Measurements from ENCODE around the gene CLDN9.

CLDN9 gene, protein sequence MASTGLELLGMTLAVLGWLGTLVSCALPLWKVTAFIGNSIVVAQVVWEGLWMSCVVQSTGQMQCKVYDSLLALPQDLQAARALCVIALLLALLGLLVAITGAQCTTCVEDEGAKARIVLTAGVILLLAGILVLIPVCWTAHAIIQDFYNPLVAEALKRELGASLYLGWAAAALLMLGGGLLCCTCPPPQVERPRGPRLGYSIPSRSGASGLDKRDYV

DNA sequence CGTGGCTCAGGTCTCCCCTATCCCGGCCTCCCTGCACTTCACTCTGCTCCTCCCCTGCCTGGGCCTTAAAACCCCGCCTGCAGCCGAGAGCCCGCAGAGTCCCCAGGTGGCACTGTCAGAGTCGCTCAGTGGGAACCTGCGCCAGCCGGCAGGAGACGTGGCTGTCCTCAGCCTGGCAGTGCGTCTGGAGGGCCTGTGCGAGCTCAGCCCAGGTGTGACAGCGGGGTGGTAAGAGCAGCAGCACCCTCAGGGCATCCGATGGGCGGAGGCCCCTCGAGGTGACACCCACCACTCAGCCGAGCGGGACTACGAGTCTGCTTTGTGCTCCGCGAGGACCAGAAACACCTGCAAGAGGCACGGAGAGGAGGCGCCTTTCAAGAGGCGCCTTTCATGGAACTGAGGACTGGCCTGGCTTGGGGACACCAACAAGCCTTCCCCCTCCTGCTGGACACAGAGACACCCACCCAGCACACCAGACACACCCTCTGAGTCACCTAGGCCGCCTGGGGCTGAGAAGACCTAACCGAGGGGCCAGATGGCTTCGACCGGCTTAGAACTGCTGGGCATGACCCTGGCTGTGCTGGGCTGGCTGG lies at the start of gene CLDN9:
TSS of gene CLDN9 (plus strand) at position 96 of the 593 bp plus-strand sequence. CDS start at position 536, 440 bp downstream.
- FAIRE-seq (no peak), DNase-seq (ENCODE audit: low spot score) (no peak)

DNA sequence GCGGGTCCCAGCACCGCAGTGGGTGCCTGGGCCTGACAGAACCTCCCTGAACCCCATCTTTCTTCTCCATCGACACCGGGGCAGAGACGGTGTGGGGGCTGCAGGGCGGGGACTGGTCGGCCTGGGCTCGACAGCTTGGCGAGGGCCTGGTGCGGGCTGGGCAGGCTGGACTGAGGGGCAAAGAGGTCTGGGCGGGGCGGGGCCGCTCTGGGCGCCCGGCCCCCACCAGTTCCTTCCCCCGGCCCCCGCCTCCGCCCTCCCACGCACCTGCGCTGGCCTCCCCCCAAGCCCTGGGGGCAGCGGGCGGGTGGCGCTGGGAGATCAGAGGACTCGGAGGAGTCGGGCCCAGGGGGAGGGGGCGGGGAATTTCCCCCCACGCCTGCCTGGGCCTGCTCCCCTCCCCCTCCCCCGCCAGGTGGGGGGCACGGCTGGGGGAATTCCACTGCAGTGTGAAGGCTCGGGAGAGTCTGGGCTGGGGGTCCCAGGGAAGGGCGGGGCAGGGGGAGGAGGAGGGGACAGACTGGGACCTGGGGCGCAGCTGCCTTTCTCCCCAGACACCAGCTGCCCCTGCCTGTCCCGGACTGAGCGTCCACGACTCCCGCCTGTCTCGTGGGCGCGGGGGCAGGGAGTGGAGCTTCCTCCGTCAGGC lies 49.5 kb upstream of the CLDN9 start:
- DNase-seq (ENCODE audit: low spot score): no peak
- no peak for FAIRE-seq

DNA sequence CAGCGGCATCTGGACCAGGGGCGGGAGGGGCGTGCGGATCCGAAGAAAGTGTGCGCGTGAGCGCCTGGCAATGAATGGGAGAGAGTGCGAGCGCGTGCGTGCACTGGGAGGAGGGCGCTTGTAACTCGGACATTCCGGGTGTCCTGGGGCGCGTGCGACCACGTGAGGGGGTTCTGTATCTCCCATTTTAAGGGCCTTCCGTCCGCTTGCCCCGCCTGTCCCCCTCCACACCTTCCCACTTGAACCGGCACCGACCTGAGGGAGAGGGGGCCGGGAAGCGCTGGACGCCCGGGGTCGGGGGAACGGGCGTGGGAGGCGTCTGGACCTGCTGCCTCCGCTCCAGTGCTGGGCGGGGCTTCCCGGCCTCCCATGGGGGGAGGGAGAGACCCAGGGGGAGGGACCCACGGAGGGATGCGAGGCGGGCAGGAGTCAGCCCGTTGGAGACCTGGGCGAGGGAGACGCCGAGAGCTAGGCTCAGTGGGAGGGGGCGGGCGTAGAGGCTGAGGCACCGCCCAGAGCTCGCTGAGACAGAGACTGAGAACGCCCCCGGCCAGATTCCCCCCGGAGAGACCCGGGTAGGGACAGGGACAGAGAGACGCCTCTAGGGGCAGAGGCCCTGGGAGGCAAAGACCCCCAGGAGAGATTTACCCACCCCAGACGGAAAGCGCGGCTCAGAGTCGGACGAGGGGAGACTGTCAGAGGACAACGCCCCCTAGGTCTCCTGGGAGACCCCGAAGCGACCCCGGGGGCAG lies 48.8 kb upstream of the CLDN9 start, which contains the start of gene KREMEN2:
TSS of gene KREMEN2 (plus strand) at position 553 of the 752 bp plus-strand sequence. CDS start 246 bp downstream, outside the sequence.
- peak; percentile 92 for DNase-seq (ENCODE audit: low spot score)
- FAIRE-seq: peak; percentile 27

DNA sequence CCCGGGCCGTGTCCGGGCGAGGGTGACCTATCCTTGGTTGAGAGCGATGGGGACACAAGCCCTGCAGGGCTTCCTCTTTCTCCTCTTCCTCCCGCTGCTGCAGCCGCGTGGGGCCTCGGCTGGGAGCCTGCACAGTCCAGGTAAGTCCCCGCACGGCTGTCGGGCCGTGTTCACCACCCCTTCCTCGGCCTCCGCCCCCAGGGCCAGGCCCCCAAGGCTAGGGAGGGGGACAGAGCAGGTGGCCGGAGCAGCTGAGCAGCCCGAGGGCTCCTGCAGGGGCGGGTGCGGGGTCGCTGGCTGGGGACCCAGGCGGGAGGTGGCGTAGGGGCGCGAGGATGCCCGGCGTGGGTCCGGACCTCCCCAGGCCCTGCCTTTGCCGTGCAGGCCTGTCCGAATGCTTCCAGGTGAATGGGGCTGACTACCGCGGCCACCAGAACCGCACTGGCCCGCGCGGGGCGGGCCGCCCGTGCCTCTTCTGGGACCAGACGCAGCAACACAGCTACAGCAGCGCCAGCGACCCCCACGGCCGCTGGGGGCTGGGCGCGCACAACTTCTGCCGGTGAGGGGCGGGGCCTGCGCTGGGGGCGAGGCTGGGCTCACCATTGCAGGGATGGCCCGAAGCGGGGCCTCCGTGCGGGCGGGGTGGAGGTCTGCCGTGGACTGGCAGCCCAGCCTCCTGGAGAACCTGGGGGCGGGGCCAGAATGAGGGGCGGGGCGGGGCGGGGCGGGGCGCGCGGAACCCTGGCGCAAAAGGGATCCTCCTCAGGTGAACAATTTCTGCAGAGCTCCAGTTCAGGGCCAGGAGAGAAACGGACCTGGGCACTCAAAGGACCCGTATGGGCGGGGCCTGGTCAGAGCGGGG lies 48.0 kb upstream of the CLDN9 start:
- FAIRE-seq: peak; percentile 52
- DNase-seq (ENCODE audit: low spot score): peak; percentile 95

DNA sequence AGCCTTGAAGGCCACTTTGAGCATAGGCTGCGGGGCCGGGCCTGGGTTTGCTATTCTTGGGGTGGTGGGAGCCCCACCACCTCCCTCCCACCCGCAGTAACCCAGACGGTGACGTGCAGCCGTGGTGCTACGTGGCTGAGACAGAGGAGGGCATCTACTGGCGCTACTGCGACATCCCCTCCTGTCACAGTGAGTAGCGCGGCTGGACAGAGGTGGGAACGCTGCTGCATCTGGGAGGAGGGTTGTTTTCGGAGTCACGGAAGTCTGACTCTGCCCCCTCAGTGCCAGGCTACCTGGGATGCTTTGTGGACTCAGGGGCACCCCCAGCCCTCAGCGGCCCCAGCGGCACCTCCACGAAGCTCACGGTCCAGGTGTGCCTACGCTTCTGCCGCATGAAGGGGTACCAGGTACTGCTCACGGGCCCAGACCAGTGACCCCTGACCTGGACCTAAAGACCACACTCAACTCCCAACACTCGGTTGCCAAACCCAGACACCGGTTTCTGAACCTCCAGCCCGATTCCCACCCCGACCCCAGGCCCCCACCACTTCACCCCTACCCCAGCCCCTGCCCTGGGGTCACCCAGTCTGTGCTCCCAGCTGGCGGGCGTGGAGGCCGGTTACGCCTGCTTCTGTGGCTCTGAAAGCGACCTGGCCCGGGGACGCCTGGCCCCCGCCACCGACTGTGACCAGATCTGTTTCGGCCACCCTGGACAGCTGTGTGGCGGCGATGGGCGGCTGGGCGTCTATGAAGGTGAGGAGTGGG lies 46.5 kb upstream of the CLDN9 start:
- FAIRE-seq: no peak
- DNase-seq (ENCODE audit: low spot score): no peak

DNA sequence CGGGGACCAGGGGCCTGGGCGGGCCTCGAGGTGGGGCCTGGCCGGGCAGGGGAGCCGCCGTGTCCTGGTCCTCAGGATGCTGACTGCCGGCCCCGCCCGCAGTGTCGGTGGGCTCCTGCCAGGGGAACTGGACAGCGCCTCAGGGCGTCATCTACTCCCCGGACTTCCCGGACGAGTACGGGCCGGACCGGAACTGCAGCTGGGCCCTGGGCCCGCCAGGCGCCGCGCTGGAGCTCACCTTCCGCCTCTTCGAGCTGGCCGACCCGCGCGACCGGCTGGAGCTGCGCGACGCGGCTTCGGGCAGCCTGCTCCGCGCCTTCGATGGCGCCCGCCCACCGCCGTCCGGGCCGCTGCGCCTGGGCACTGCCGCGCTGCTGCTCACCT lies 45.9 kb upstream of the CLDN9 start:
- no peak for DNase-seq (ENCODE audit: low spot score)
- no peak for FAIRE-seq

DNA sequence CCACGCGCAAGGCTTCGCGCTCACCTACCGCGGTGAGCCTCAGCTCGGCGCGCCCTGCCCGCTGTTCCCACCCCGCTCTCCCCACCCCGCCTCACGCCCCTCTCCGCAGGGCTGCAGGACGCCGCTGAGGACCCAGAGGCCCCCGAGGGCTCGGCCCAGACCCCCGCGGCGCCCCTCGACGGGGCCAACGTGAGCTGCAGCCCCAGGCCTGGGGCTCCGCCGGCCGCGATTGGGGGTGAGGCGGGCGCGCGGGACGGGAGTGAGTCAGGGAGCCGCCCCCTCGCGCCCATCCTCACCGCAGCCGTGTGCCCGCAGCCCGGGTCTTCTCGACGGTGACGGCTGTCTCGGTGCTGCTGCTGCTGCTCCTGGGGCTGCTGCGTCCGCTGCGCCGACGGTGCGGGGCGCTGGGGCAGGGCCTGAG lies 45.5 kb upstream of the CLDN9 start:
- DNase-seq (ENCODE audit: low spot score): no peak
- FAIRE-seq: no peak

DNA sequence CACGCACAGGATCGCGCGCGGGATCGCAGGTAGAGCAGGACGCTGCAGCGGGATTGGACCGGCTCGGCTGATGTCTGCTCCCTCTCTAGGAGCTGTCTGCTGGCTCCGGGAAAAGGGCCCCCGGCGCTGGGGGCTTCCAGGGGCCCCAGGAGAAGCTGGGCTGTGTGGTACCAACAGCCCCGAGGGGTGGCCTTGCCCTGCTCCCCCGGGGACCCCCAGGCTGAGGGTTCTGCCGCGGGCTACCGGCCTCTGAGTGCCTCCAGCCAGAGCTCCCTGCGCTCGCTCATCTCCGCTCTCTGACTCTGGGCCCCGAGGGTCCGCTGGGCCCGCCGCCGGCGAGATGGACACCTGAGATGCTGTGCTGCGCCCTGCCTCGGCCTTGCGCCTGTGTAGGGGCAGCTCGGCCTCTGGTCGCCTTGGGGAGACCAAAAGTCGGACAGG lies 45.0 kb upstream of the CLDN9 start:
- FAIRE-seq (no peak), DNase-seq (ENCODE audit: low spot score) (no peak)

DNA sequence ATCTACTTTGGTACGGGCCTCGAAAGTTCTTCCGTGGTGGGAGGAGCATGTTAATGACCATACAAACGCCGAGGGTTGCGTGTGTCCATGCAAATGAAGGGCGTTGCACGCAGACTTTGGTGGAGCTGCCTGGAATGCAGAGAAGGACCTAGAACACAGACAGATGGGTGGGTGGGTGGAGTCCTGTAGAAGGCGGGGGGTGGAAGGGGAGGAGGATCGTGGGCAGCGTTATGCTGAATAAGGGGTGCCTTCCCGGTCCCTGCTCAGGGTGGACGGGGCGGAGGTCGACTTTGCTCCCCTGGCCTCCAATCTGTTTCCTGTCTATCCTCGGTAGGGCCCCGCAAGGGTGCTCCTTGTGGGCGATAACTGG lies 44.4 kb upstream of the CLDN9 start:
- DNase-seq (ENCODE audit: low spot score): no peak
- no peak for FAIRE-seq

DNA sequence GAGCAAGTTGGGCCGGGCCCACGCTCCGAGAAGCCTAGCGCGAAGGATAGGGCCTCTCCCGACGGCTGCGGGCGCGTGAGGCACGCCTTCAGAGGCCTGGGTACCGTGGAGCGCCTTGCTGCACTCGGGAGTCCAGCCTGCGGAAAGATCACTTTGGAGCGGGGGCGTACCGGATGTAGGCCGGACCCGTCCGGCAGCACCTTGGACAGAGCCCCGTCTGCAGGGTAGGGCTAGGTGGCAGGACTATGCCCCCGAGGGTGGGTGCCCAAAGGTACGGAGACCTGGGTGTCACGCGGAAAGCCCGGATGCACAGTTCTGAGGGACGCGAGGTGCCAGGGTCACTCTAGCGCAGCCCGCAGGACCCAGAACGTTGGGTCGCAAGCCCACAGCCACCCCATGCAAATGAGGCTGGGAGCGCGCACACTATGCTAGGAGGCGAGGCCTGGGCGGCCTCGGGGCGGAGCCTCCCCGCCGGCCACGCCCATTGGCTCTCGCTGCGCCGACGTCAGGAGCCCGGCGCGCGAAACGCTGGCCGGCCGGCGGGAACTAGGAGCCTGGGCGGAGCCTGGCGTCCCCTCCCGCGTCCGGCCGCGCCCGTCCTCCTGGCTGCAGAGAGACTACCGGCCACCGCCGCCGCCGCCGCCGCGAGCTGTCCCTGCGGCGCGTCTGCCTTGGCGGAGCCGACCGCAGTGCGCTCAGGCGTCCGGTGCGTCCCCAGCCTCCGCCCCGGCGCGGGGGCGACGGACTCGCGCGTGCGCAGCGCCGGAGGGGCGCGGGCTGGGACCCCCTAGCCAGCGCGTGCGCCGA lies 43.8 kb upstream of the CLDN9 start, which contains the start of gene PAQR4:
TSS of gene PAQR4 (plus strand) at position 611 of the 807 bp plus-strand sequence. CDS start 327 bp downstream, outside the sequence.
- FAIRE-seq (peak; percentile 85), DNase-seq (ENCODE audit: low spot score) (peak; percentile 96)

DNA sequence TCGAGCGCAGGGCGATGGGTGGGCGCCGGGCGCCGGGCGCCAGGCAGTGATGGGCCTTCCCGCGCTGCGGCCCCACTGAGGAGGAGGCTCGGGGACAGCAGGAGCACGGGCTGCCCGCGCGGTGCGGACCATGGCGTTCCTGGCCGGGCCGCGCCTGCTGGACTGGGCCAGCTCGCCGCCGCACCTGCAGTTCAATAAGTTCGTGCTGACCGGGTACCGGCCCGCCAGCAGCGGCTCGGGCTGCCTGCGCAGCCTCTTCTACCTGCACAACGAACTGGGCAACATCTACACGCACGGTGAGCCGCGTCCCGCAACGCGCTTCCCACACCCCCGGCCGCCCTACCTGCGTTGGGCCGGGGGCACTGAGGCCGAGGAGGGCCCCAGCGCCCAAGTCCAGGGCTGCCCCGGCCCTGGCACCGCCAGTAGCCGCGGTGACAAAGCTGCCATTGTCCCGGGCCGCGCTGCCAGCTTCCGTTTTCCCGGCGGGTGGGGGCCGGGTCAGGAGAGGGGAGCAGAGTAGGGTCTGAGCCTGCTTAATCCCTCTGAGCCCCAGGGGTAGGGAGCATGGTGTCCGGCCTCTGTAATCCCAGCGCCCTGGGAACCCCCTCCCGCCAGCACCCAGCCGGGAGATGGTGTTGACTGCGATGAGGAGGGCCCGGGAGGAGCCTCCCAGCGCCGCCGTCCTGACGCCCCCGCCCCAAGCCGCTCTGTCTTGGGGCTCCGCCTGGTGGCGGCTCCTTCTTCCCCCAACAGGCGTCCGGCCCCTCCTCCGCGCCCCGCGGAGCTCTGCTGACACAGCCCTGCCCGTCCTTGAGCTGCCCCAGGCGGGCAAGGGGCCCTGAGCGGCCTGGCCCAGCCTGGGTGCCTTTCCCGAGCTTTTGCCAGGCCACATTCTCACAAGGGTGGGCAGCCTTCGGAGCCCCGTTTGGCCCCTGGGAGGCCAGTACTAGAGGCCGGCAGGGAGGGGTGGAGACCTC lies 42.9 kb upstream of the CLDN9 start:
- FAIRE-seq (peak; percentile 52), DNase-seq (ENCODE audit: low spot score) (peak; percentile 89)

DNA sequence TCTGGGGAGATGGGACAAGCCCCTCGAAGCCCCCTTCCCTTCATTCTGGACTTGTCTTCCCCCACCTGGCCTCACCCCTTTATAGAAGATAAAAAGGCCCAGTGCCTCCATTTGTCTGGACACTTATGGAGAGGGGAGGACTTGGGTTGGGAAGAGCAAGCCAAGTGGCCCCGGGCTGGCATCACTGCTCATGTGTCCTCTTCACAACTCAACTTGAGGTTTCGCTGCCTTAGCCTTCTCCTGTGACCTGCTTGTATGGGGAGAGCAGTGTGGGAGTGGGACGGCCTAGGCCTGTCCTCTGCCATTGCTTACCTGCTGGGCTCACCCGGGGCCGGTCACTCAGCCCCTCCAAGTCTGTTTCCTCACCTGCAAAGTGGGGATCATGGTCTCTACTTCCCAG lies 42.2 kb upstream of the CLDN9 start:
- FAIRE-seq: no peak
- DNase-seq (ENCODE audit: low spot score): no peak

DNA sequence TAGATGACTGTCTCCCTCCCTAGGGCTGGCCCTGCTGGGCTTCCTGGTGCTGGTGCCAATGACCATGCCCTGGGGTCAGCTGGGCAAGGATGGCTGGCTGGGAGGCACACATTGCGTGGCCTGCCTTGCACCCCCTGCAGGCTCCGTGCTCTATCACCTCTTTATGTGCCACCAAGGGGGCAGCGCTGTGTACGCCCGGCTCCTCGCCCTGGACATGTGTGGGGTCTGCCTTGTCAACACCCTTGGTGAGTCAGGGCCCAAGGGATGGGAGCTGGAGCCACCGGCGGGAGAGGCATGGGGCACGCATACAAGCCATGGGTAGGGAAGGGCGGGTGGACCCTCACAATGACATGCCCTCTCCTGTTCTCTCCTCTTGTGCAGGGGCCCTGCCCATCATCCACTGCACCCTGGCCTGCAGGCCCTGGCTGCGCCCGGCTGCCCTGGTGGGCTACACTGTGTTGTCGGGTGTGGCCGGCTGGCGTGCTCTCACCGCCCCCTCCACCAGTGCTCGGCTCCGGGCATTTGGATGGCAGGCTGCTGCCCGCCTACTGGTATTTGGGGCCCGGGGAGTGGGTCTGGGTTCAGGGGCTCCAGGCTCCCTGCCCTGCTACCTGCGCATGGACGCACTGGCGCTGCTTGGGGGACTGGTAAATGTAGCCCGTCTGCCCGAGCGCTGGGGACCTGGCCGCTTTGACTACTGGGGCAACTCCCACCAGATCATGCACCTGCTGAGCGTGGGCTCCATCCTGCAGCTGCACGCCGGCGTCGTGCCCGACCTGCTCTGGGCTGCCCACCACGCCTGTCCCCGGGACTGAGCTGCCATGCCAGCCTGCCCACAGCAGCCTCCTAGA lies 41.4 kb upstream of the CLDN9 start:
- FAIRE-seq: no peak
- DNase-seq (ENCODE audit: low spot score): no peak

DNA sequence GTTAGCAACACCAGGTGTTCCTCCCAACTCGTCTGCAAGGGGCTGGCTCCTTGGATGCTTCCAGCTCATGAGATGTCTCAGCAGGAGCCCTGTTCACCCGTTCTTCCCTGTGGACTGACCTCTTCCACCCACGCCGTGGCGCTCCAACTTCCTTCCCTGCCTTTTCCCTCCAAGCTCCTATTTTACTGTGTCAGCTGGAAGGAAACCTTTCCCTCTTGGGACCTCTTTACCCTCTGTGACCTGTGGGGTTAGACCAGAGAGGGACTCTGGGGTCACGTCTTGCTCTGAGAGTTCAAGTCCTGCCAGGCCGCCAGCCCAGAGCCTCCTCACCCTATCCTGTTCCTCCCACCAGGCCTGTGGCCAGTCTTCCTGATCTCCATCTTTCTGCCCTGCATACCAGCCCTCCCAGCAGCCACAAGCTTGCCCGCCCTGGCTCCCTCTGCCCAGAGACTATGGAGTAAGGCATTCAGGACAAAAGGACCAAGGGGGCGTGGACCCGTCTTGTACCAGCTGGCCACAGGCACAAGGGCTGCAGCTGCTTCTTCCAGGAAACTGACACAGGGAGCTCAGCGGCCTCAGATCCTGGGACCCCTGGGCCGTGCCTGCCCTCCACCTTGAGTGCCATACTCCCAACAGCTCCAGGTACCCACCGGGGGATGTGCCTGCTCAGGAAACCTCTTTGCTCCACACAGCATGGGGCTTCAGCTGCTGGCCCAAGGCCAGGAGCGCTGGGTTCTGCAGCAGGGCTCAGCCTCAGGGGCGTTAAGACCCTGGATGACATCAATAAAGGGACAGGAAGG lies 40.5 kb upstream of the CLDN9 start:
- no peak for FAIRE-seq
- DNase-seq (ENCODE audit: low spot score): no peak

DNA sequence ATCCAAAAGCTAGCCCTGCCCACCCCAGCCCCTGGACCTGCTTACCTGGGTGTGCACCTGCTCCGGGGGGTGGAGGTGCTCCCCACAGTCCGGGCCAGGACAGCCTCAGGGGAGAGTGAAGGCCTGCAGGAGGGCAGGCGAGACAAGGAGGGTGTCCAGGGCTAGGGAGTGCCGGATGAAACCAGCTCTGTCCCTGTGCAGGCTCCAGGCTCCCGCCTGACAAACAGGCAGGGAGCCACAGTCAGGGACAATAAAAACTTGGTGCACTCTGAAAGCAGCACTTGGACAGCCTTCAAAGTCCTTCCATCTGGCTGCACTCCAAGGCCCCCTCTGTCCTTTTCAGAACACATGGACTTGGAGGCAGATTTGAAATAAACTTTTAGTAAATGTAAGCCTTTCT lies 39.6 kb upstream of the CLDN9 start:
- no peak for FAIRE-seq
- no peak for DNase-seq (ENCODE audit: low spot score)

DNA sequence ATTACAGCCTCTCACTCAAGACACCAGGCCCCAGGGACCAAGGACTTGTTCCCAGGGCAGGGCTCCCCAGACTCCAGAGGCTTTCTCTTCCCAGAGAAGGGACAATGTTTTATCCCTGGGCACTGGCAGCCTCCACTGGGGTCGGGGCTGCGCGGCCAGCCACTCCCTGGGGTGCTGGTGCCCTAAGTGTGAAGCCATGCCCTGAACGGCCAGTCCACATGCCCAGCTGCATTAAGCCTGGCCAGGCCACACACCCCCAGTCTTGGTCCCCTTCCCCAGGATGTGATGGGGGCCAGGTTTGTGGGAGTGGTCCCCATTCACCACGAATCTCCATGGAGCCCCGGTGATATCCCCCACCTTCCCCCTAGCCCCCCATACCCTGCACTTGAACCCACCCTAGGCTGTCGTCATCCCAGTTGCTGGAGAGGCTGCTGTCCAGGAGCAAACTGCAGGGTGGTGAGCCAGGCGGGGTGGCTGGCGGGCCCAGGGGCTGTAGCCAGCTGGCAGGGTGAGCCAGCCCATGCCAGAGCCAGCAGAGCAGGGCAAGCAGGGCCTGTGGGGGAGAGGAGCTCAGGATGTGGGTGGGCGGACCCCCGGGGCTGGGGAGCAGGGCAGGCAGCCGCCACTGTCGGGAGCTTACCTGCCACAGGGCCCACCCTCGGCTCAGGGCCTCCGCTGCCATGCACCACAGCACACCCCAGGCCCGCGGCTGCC lies 39.0 kb upstream of the CLDN9 start:
- DNase-seq (ENCODE audit: low spot score) (no peak), FAIRE-seq (no peak)

All from urothelium cell line (cell line).